ENCODE measurements around the gene UQCRFS1.

DNA sequence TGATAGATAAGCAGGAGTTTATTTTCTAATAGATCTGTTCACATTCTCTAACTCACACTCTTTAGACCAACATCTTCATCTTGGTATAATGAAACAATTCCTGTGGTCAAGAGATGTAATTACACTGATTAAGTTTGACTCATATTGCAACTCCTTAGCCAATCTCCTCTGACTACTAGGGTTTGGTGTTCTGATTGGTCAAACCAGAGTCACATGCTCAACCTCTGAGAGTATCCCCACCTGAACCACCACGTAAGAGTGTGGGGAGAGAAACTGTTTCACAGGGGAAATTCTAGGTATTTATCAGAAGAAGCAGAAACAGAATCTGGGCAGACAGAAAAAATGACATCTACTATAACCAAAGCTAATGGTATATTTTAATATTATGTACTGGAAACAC is 42.4 kb downstream of the UQCRFS1 start:
- TF ChIP-seq CTCF (IDR thresholded peaks at IDR 0.05 in 8 of 11, conservative IDR thresholded peaks at IDR 0.05 in 3 of 11) (no peak), POLR2AphosphoS5 (IDR thresholded peaks at IDR 0.05) (no peak), POLR2A (IDR thresholded peaks at IDR 0.05) (no peak)
